ENCODE measurements around the gene SLC4A5. TPM values are rescaled to one million over a fixed set of nuclear protein-coding genes. Genes with fewer than 3 reads are reported as not detected.

Gene SLC4A5
- total RNA-seq, 1 experiment from 2014 or later = 1.8 TPM

GRCh38 chr2:74249406-74250122 lies 93.7 kb downstream of the SLC4A5 start (continued):
- TF ChIP-seq ATF6 (CRISPR knock-in tag; IDR thresholded peaks at IDR 0.05) = no peak
- no peak for TF ChIP-seq TEAD1 (CRISPR knock-in tag; IDR thresholded peaks at IDR 0.05)
- no peak for TF ChIP-seq PRRX2 (CRISPR knock-in tag; IDR thresholded peaks at IDR 0.05)
- TF ChIP-seq STAT6 (CRISPR knock-in tag; conservative IDR thresholded peaks at IDR 0.05; ENCODE audit: low read depth) = no peak
- no peak for TF ChIP-seq ZNF121 (CRISPR knock-in tag; IDR thresholded peaks at IDR 0.05)
- TF ChIP-seq E2F5 (CRISPR knock-in tag; IDR thresholded peaks at IDR 0.05) = no peak
- TF ChIP-seq ESRRA (CRISPR knock-in tag; IDR thresholded peaks at IDR 0.05; ENCODE audit: borderline replicate concordance) = no peak
- no peak for TF ChIP-seq SMAD4 (CRISPR knock-in tag; IDR thresholded peaks at IDR 0.05)
- no peak for TF ChIP-seq ZNF263 (CRISPR knock-in tag; IDR thresholded peaks at IDR 0.05; ENCODE audit: low read depth)

- no peak overlapping the region for H3K4me3 Mint-ChIP-seq
- DNase-seq (ENCODE audit: low spot score) (no peak), ATAC-seq (no peak)
- H3K36me3 Mint-ChIP-seq = no peaks in the 10 kb centered on the region
- H3K27ac Mint-ChIP-seq = no peak overlapping the region
- POLR2A ChIA-PET = interaction anchor here (0.5 kb wide), 1 partner anchor 68 kb away, joined by 3 read pairs; the partner anchor contains the start of gene MOB1A
- H3K4me1 Mint-ChIP-seq = no peaks in the 10 kb centered on the region
- H3K9me3 Mint-ChIP-seq = no peaks in the 10 kb centered on the region
- H3K27me3 Mint-ChIP-seq (ENCODE audit: low read depth) = peaks cover 9% of the 10 kb centered on the region
- CTCF ChIA-PET = interaction anchor here (0.6 to 2.1 kb wide), 3 partner anchors 15 to 88 kb away, joined by 3 to 5 read pairs (median 3); partner anchors contain the start of gene MOB1A
- TF ChIP-seq ZMAT4 (CRISPR knock-in tag; IDR thresholded peaks at IDR 0.05) (no peak), CREM (CRISPR knock-in tag; IDR thresholded peaks at IDR 0.05) (no peak), ZNF512 (CRISPR knock-in tag; IDR thresholded peaks at IDR 0.05; ENCODE audit: borderline replicate concordance) (no peak), ZNF317 (CRISPR knock-in tag; IDR thresholded peaks at IDR 0.05; ENCODE audit: borderline replicate concordance, low read depth) (no peak), RELA (CRISPR knock-in tag; IDR thresholded peaks at IDR 0.05; ENCODE audit: borderline replicate concordance) (no peak), CREB1 (CRISPR knock-in tag; IDR thresholded peaks at IDR 0.05) (no peak), ZNF138 (CRISPR knock-in tag; conservative IDR thresholded peaks at IDR 0.05) (no peak), ATF2 (CRISPR knock-in tag; IDR thresholded peaks at IDR 0.05; ENCODE audit: borderline replicate concordance, low read depth) (no peak), HMGA2 (CRISPR knock-in tag; IDR thresholded peaks at IDR 0.05) (no peak), GTF2I (CRISPR knock-in tag; conservative IDR thresholded peaks at IDR 0.05) (no peak), TEAD1 (CRISPR knock-in tag; IDR thresholded peaks at IDR 0.05) (no peak), ESRRA (CRISPR knock-in tag; IDR thresholded peaks at IDR 0.05; ENCODE audit: borderline replicate concordance) (no peak), ZNF396 (CRISPR knock-in tag; IDR thresholded peaks at IDR 0.05; ENCODE audit: borderline replicate concordance) (no peak), SOX15 (CRISPR knock-in tag; IDR thresholded peaks at IDR 0.05) (no peak), MYBL2 (CRISPR knock-in tag; IDR thresholded peaks at IDR 0.05) (no peak)
Measured at GRCh38 chr2:74246496-74247195, 96.6 kb downstream of the SLC4A5 start.
